OCI-LY1 (cell line): ENCODE data around the gene LETM1.

Experiments
- H2AFZ ChIP-seq: fragments of 200-600 bp; sonication (generic), shearing (Covaris generic); 2 replicates; pipeline ENCODE4 v1.6.0; 2014; ENCODE audit warnings: antibody characterized with exemption, mild to moderate bottlenecking, low read length
- H3F3A ChIP-seq: fragments of 200-600 bp; sonication (generic), shearing (Covaris generic); 2 replicates; pipeline ENCODE4 v1.6.0; 2014; ENCODE audit warnings: mild to moderate bottlenecking, antibody characterized with exemption, low read length, moderate library complexity; ENCODE audit not compliant: insufficient read depth
- H3K27ac ChIP-seq: fragments of 200-600 bp; sonication (generic); 2 replicates; pipeline ENCODE4 v1.5.1; 2014; ENCODE audit warnings: low read length, mixed run types, mild to moderate bottlenecking, low read depth; ENCODE audit not compliant: poor library complexity, severe bottlenecking
- H3K27me3 ChIP-seq: fragments of 200-600 bp; sonication (generic); 2 replicates; pipeline ENCODE4 v1.6.0; 2014; ENCODE audit warnings: antibody characterized with exemption, mild to moderate bottlenecking, low read length, moderate library complexity; ENCODE audit not compliant: insufficient read depth
- H3K36me3 ChIP-seq: fragments of 200-600 bp; sonication (generic); 2 replicates; pipeline ENCODE4 v1.6.1; 2014; ENCODE audit warnings: mild to moderate bottlenecking, antibody characterized with exemption, low read length, moderate library complexity, mixed read lengths; ENCODE audit not compliant: insufficient read depth
- H3K4me1 ChIP-seq: fragments of 200-600 bp; sonication (generic); 2 replicates; pipeline ENCODE4 v1.5.1; 2014; ENCODE audit warnings: mild to moderate bottlenecking, low read length, moderate library complexity; ENCODE audit not compliant: insufficient read depth, severe bottlenecking
- H3K4me2 ChIP-seq: fragments of 200-600 bp; sonication (generic), shearing (Covaris generic); 2 replicates; pipeline ENCODE4 v1.6.1; 2014; ENCODE audit warnings: low read length
- H3K4me3 ChIP-seq: fragments of 200-600 bp; sonication (generic); 2 replicates; pipeline ENCODE4 v1.5.1; 2014; ENCODE audit warnings: low read length, low read depth, mild to moderate bottlenecking, mixed read lengths; ENCODE audit not compliant: poor library complexity, severe bottlenecking
- H3K79me2 ChIP-seq: fragments of 200-600 bp; shearing (Covaris generic); 2 replicates; pipeline ENCODE4 v1.6.1; 2016; ENCODE audit warnings: mixed run types, low read length, mixed read lengths; ENCODE audit not compliant: insufficient read depth
- H3K9ac ChIP-seq: fragments of 200-600 bp; sonication (generic), shearing (Covaris generic); 2 replicates; pipeline ENCODE4 v1.6.1; 2014; ENCODE audit warnings: mild to moderate bottlenecking, low read length, mixed read lengths
- H3K9me2 ChIP-seq: fragments of 200-600 bp; sonication (generic), shearing (Covaris generic); 2 replicates; pipeline ENCODE4 v1.6.1; 2014; ENCODE audit warnings: low read depth, mild to moderate bottlenecking, low read length, mixed read lengths
- H3K9me3 ChIP-seq: fragments of 200-600 bp; shearing (Covaris generic); 2 replicates; pipeline ENCODE4 v1.6.1; 2014; ENCODE audit warnings: low read length, mixed read lengths
- H4K20me1 ChIP-seq: fragments of 200-600 bp; sonication (generic), shearing (Covaris generic); 2 replicates; pipeline ENCODE4 v1.6.0; 2016; ENCODE audit warnings: mild to moderate bottlenecking, low read length; ENCODE audit not compliant: insufficient read depth
- CTCF ChIP-seq: fragments of 200-600 bp; sonication (generic), shearing (Covaris generic); IDR thresholded peaks from 2 replicates; pipeline ENCODE4 v1.5.1; 2017; ENCODE audit warnings: mild to moderate bottlenecking, antibody characterized with exemption, low read length, moderate library complexity, mixed read lengths
- EZH2 ChIP-seq: fragments of 200-600 bp; sonication (generic), shearing (Covaris generic); IDR thresholded peaks from 2 replicates; pipeline ENCODE4 v1.8.0; 2017; ENCODE audit warnings: borderline replicate concordance, mixed run types, mild to moderate bottlenecking, antibody characterized with exemption, low read length, moderate library complexity, mixed read lengths

The LETM1 gene

GRCh38 chr4:1879485-1879884 lies 23.5 kb upstream of the LETM1 start:
- H3K9me2 ChIP-seq, result no peaks in the 10 kb centered on the region
- H3K9ac ChIP-seq, result no peak overlapping the region
- H3K4me1 ChIP-seq, result peaks cover 22% of the 10 kb centered on the region
- peaks cover 92% of the 10 kb centered on the region for H3K79me2 ChIP-seq
- H3K36me3 ChIP-seq, result peaks cover 10% of the 10 kb centered on the region; the same call in 1 of the 2 replicates
- H3K27ac ChIP-seq, result no peak overlapping the region
- no peaks in the 10 kb centered on the region for H3F3A ChIP-seq
- no peaks in the 10 kb centered on the region for H3K9me3 ChIP-seq
- TF ChIP-seq CTCF, result no peak
- TF ChIP-seq EZH2, result no peak
- H2AFZ ChIP-seq, result no peak overlapping the region
- H3K27me3 ChIP-seq, result no peaks in the 10 kb centered on the region
- no peak overlapping the region for H3K4me3 ChIP-seq
- H3K4me2 ChIP-seq, result no peak overlapping the region
- H4K20me1 ChIP-seq, result no peaks in the 10 kb centered on the region

- Histone ChIP-seq H3K36me3 (no peaks in the 10 kb centered on the region), H3K79me2 (peaks cover 67% of the 10 kb centered on the region), H3K27me3 (no peaks in the 10 kb centered on the region), H3K4me1 (peaks cover 47% of the 10 kb centered on the region), H3K27ac (no peak overlapping the region), H2AFZ (no peak overlapping the region), H3K9ac (peak overlapping the region; percentile 99; the same call in 1 of the 2 replicates), H4K20me1 (no peaks in the 10 kb centered on the region; the same call in 1 of the 2 replicates), H3K4me2 (peak overlapping the region; percentile 83), H3K4me3 (peak overlapping the region; percentile 97), H3K9me3 (no peaks in the 10 kb centered on the region), H3F3A (no peaks in the 10 kb centered on the region), H3K9me2 (no peaks in the 10 kb centered on the region)
- TF ChIP-seq CTCF (no peak), EZH2 (no peak)
These were observed 18.2 kb upstream of the LETM1 start for GRCh38 chr4:1874201-1874600.

- no peak overlapping the region for H2AFZ ChIP-seq
- no peaks in the 10 kb centered on the region for H3F3A ChIP-seq
- peak overlapping the region; percentile 73 for H3K27ac ChIP-seq
- TF ChIP-seq EZH2 (no peak), CTCF (no peak)
- H3K79me2 ChIP-seq, result peaks cover 65% of the 10 kb centered on the region
- H3K9me3 ChIP-seq, result no peaks in the 10 kb centered on the region
- peak overlapping the region; percentile 83 for H3K4me2 ChIP-seq
- no peaks in the 10 kb centered on the region; the same call in 1 of the 2 replicates for H4K20me1 ChIP-seq
- no peaks in the 10 kb centered on the region for H3K36me3 ChIP-seq
- peaks cover 46% of the 10 kb centered on the region for H3K4me1 ChIP-seq
- H3K4me3 ChIP-seq, result peak overlapping the region; percentile 97
- H3K9ac ChIP-seq, result peak overlapping the region; percentile 99
- H3K27me3 ChIP-seq, result no peaks in the 10 kb centered on the region
- H3K9me2 ChIP-seq, result no peaks in the 10 kb centered on the region
These were observed 17.8 kb upstream of the LETM1 start for GRCh38 chr4:1873776-1874175.
